PC-9 (cell line): ENCODE results near the gene RIBC1. TPM values are rescaled to one million over a fixed set of nuclear protein-coding genes. Genes with fewer than 3 reads are reported as not detected.

Experiments used
- BruUV-seq: library from RNA; stranded (reverse); fragments of 400-500 nt; replicated peaks from 2 replicates; lab custom pipeline; 2021; lab: Mats Ljungman, UMichigan
- CTCF ChIA-PET: fragments of 300-600 bp; sonication (Branson Sonifier 250); formaldehyde crosslinking; loops from one replicate; lab custom pipeline; 2022; ENCODE audit warnings: antibody characterized with exemption; lab: Charles Lee
- POLR2A ChIA-PET: fragments of 300-600 bp; sonication (Branson Sonifier 250); formaldehyde crosslinking; loops from one replicate; lab custom pipeline; 2022; ENCODE audit warnings: antibody characterized with exemption; ENCODE audit not compliant: unreplicated experiment; lab: Charles Lee
- DNase-seq, 2 experiments: peaks; one replicate each; pipeline versions ENCODE4 v3.0.0 to v3.0.0-alpha.2; 2015 to 2022; ENCODE audit warnings: mixed read lengths in 1 of 2
- H2AFZ ChIP-seq: fragments of 200-600 bp; sonication (generic); 2 replicates; pipeline ENCODE4 v1.8.1; 2017; ENCODE audit warnings: antibody characterized with exemption
- H3F3A ChIP-seq: fragments of 200-600 bp; sonication (generic); 2 replicates; pipeline ENCODE4 v1.8.1; 2017; ENCODE audit warnings: antibody characterized with exemption, mild to moderate bottlenecking, low read depth; ENCODE audit not compliant: insufficient read depth
- H3K27ac ChIP-seq: fragments of 200-600 bp; sonication (generic); 2 replicates; pipeline ENCODE4 v1.6.1; 2016; ENCODE audit warnings: mixed run types
- H3K27me3 ChIP-seq: fragments of 200-600 bp; sonication (generic); 2 replicates; pipeline ENCODE4 v1.6.1; 2016; ENCODE audit warnings: low read depth, mixed run types; ENCODE audit not compliant: insufficient read depth
- H3K36me3 ChIP-seq: fragments of 200-600 bp; sonication (generic); 2 replicates; pipeline ENCODE4 v1.6.1; 2016; ENCODE audit warnings: low read depth, mixed run types
- H3K4me1 ChIP-seq: fragments of 200-600 bp; sonication (generic); replicated peaks from 2 replicates; pipeline ENCODE4 v1.6.1; 2016; ENCODE audit warnings: mixed run types; ENCODE audit not compliant: insufficient read depth
- H3K4me2 ChIP-seq: fragments of 200-600 bp; sonication (generic); 2 replicates; pipeline ENCODE4 v1.6.1; 2017; ENCODE audit warnings: mixed run types
- H3K4me3 ChIP-seq: fragments of 200-600 bp; sonication (generic); 2 replicates; pipeline ENCODE4 v1.6.1; 2016; ENCODE audit warnings: mixed run types
- H3K79me2 ChIP-seq: fragments of 200-600 bp; sonication (generic); 2 replicates; pipeline ENCODE4 v1.6.1; 2017; ENCODE audit warnings: low read depth, mixed run types
- H3K9me2 ChIP-seq: fragments of 200-600 bp; sonication (generic); 2 replicates; pipeline ENCODE4 v1.8.1; 2017; ENCODE audit warnings: mild to moderate bottlenecking; ENCODE audit not compliant: insufficient read depth
- H3K9me3 ChIP-seq: fragments of 200-600 bp; sonication (generic); 2 replicates; pipeline ENCODE4 v1.8.1; 2016; ENCODE audit warnings: low read depth; ENCODE audit not compliant: insufficient read depth
- H4K20me1 ChIP-seq: fragments of 200-600 bp; sonication (generic); 2 replicates; pipeline ENCODE4 v1.8.1; 2017; ENCODE audit not compliant: insufficient read depth
- EZH2 ChIP-seq: fragments of 200-600 bp; sonication (generic); IDR thresholded peaks from 2 replicates; pipeline ENCODE4 v1.8.0; 2017; ENCODE audit warnings: antibody characterized with exemption, low read depth
- intact Hi-C: fragments of 100-400 bp; cut with micrococcal nuclease; formaldehyde crosslinking; loops from one replicate; pipeline ENCODE4 v1.10.0; 2022; ENCODE audit not compliant: unreplicated experiment
- total RNA-seq: library from RNA; stranded (reverse); gene quantifications from 2 replicates; pipeline ENCODE4 v1.2.3, GENCODE V29; 2021
- TF ChIP-seq, protein P1 (sequence below): fragments of 200-600 bp; sonication (generic); conservative IDR thresholded peaks from 2 replicates; pipeline ENCODE4 v1.6.1; 2017; ENCODE audit warnings: mixed run types, antibody characterized with exemption, mild to moderate bottlenecking, moderate library complexity

Gene RIBC1
- total RNA-seq, 1 experiment from 2014 or later = 4.5 TPM

GRCh38 chrX:53395605-53396298 lies 26.9 kb upstream of the RIBC1 start:
- no peaks in the 10 kb centered on the region for H3K27me3 ChIP-seq
- H3K79me2 ChIP-seq = no peaks in the 10 kb centered on the region
- H3K9me3 ChIP-seq = no peaks in the 10 kb centered on the region
- TF ChIP-seq, protein P1, sequence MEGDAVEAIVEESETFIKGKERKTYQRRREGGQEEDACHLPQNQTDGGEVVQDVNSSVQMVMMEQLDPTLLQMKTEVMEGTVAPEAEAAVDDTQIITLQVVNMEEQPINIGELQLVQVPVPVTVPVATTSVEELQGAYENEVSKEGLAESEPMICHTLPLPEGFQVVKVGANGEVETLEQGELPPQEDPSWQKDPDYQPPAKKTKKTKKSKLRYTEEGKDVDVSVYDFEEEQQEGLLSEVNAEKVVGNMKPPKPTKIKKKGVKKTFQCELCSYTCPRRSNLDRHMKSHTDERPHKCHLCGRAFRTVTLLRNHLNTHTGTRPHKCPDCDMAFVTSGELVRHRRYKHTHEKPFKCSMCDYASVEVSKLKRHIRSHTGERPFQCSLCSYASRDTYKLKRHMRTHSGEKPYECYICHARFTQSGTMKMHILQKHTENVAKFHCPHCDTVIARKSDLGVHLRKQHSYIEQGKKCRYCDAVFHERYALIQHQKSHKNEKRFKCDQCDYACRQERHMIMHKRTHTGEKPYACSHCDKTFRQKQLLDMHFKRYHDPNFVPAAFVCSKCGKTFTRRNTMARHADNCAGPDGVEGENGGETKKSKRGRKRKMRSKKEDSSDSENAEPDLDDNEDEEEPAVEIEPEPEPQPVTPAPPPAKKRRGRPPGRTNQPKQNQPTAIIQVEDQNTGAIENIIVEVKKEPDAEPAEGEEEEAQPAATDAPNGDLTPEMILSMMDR = no peak
- no peaks in the 10 kb centered on the region for H3K9me2 ChIP-seq
- H3K4me1 ChIP-seq = no peaks in the 10 kb centered on the region
- BruUV-seq = no TSS peak
- H2AFZ ChIP-seq = no peak overlapping the region
- H3K4me2 ChIP-seq = no peak overlapping the region
- H3K27ac ChIP-seq = no peak overlapping the region
- intact Hi-C loops = no loop called here
- POLR2A ChIA-PET = no interaction called here
- H3K36me3 ChIP-seq = no peaks in the 10 kb centered on the region
- no peaks in the 10 kb centered on the region for H3F3A ChIP-seq
- H4K20me1 ChIP-seq = no peaks in the 10 kb centered on the region
- no peak overlapping the region for H3K4me3 ChIP-seq
- no peak for DNase-seq
- CTCF ChIA-PET = interaction anchor here (0.6 kb wide), 1 partner anchor 111 kb away, joined by 3 read pairs; no protein-coding TSS in a partner anchor

DNA sequence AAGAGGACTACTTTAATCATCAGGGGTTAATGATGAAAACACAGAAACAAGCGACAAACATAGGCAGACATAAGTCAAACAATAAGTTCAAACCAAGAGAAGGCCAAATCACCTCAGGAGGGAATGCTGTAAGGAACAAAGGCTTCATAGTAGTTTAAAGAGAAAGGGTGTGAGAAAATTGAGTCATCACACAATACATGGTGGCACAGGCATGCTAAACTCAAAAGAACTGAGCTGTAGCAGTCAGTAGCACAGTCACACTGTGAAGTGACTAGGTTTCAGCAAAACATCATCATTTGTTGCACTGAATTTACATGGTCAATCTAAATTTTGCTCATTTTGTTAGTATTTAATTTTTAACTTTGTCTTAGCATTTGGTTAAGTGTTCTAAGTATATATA lies 24.5 kb upstream of the RIBC1 start:
- H3K27me3 ChIP-seq = no peaks in the 10 kb centered on the region
- intact Hi-C loops = no loop called here
- H3K9me2 ChIP-seq = no peaks in the 10 kb centered on the region
- CTCF ChIA-PET = interaction anchor here (0.5 kb wide), 1 partner anchor 123 kb away, joined by 9 read pairs; no protein-coding TSS in a partner anchor
- H3F3A ChIP-seq = no peaks in the 10 kb centered on the region
- H3K79me2 ChIP-seq = no peaks in the 10 kb centered on the region
- no peak for TF ChIP-seq EZH2
- TF ChIP-seq, protein P1 = no peak
- H3K9me3 ChIP-seq = no peaks in the 10 kb centered on the region
- BruUV-seq = no TSS peak
- H3K36me3 ChIP-seq = no peaks in the 10 kb centered on the region
- POLR2A ChIA-PET = no interaction called here
- H4K20me1 ChIP-seq = no peaks in the 10 kb centered on the region
- no peak for DNase-seq
- no peak overlapping the region for H3K4me2 ChIP-seq
- H3K4me3 ChIP-seq = no peak overlapping the region
- H3K4me1 ChIP-seq = no peaks in the 10 kb centered on the region
- H3K27ac ChIP-seq = no peak overlapping the region
- H2AFZ ChIP-seq = no peak overlapping the region

DNA sequence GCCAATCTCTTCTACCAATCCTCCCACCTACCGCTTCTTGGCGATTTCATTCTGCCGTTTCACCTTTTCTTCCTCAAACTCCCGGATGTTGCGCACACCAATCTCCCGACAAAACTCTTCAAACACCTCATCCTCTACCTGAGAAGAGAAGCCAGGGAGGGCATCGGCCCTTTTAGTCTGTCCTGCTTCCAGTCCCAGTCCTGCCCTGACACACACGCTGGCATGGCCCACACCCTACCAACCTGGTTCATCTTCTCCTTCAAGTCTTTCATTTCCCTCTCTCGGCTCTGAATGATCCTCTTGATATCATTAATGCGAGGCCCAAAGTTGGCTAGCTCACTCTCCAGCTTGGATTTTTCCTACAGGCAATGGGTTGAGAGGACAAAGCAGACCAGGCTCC lies 19.1 kb upstream of the RIBC1 start:
- Histone ChIP-seq H3K4me1 (no peaks in the 10 kb centered on the region), H3K27ac (no peak overlapping the region), H3K36me3 (no peaks in the 10 kb centered on the region), H3K4me2 (no peak overlapping the region), H3K79me2 (no peaks in the 10 kb centered on the region), H3K9me2 (no peaks in the 10 kb centered on the region), H4K20me1 (no peaks in the 10 kb centered on the region), H3K27me3 (no peaks in the 10 kb centered on the region), H3K4me3 (no peak overlapping the region), H2AFZ (no peak overlapping the region), H3F3A (no peaks in the 10 kb centered on the region), H3K9me3 (no peaks in the 10 kb centered on the region)
- intact Hi-C loops = no loop called here
- no peak for DNase-seq
- no TSS peak for BruUV-seq
- ChIA-PET CTCF (interaction anchor here (0.7 kb wide), 1 partner anchor 12 kb away, joined by 3 read pairs; no protein-coding TSS in a partner anchor), POLR2A (no interaction called here)
- TF ChIP-seq, protein P1 = no peak
- TF ChIP-seq EZH2 = no peak
